LNCAP (cell line): Measurements from ENCODE around the gene IL1RAPL2.

Source experiments
- CTCF ChIP-seq: fragments of 450-650 bp; IDR thresholded peaks from 2 replicates; pipeline ENCODE4 v1.5.1; 2017; ENCODE audit warnings: mild to moderate bottlenecking

Gene IL1RAPL2

GRCh38 chrX:105063743-105064142, 497.7 kb downstream of the IL1RAPL2 start:
- no peak for TF ChIP-seq CTCF

- TF ChIP-seq CTCF: no peak
Measured at GRCh38 chrX:105098201-105098600, 532.2 kb downstream of the IL1RAPL2 start.

DNA sequence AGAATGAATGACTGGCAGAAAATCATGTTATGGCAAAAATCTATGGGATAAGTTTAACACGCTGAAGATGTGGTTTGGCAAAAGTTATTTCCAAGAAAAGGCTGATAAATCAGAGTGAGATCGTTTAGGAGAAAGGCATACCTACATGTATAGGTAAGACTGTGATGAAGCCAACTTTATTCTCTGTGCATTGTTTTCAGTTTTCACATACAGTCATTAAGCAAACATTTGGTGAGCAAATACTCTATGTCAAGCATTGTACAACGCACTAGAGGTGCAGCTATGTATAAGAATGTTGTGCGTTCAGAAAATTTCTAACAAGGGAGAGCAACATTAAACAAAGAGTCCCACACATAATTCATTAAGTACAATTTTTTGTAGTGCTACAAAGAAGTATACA, 532.8 kb downstream of the IL1RAPL2 start:
- no peak for TF ChIP-seq CTCF

DNA sequence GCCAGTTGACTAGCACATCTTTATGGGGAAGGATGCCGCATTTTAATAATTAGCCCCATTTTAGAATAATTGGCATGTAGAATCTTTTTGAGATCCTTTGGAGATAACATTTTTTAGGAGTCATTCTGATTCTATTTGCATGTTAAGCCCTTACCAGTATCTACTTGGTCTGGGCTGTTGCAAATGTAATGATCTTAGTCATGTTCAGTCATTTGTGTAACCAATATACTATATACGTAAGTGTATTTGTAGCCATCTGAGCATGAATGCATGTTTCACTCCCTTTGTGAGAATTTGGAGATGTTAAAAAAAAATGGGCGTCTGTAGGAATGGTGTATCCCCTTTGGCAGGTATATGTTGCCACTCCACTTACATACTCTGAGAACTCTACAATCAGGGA, 535.4 kb downstream of the IL1RAPL2 start:
- no peak for TF ChIP-seq CTCF

DNA sequence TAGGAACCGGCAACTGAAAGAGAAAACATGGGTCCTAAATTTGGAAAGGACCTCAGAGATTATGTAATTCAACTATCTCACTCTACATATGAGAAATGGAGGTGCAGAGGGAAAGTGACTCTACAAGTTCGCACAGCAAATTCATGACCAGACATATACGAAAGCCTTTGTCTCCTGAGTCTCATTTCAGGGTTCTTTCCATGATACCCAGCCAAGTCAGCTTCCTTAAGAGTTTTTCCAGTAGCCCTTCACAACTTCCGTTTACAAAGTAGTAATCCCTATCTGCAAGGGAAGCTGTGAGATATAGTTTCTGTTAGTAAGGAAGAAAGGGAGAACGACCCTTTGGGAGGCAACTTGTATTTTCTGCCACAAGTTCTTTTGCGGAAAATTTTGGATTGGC, 543.9 kb downstream of the IL1RAPL2 start:
- no peak for TF ChIP-seq CTCF

DNA sequence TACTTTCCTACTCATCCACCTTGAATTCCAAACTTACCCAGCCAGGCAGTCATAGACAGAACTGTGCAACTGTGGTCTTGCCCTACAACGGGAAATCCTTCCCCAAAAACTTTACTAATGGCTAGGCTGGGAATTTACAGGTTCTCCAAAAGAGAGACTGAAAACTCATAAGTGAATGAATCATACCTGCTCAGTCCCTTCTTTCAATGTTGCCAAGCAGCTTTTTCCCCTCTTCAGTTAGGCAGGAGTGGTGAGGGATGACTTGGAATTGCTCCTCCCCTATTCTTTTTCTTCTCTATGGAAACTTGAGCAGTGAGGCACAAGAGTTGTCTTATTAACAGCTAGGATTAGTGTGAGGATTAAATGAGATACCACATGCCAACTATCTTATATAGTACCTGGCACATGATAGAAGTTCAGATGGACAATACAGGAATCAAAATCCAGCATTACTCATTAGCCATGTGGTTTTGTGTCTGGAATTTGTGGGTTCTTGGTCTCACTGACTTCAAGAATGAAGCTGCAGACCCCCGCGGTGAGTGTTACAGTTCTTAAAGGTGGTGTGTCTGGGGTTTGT, 548.6 kb downstream of the IL1RAPL2 start:
- TF ChIP-seq CTCF: no peak

DNA sequence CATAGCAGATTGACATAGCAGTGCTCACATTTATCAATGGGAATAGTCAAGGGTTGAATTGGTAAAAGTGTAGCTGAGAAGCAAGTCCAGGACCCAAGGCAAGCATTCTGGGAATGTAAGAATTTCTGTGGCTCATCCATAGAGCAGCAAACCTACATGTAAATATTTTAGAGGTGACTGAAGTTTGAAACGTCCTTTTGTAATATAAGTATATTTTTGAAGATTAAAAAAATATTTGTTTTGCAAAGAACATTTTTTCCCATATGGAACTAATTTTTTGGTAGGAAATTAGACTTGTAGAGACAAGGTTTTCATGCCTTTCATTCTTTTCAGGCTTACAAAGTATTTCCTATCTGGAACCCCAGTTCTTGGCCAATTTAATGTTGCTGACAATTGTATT, 550.5 kb downstream of the IL1RAPL2 start:
- no peak for TF ChIP-seq CTCF

- no peak for TF ChIP-seq CTCF
Measured at GRCh38 chrX:105117621-105118020, 551.6 kb downstream of the IL1RAPL2 start.
